RKO (cell line): Measurements from ENCODE around the gene STRN3.
"Not testable (repeated sequence)": the region's sequence is repeated elsewhere in the genome, so short reads cannot be mapped to it uniquely, and the experiment has no call there.

Experiments
- DNase-seq: peaks from one replicate; pipeline ENCODE4 v3.0.0-alpha.2; 2016; ENCODE audit warnings: low spot score

STRN3 gene

GRCh38 chr14:31036552-31036951, 10.4 kb upstream of the STRN3 start:
- DNase-seq, result no peak

GRCh38 chr14:31030469-31030868, 4.3 kb upstream of the STRN3 start:
- DNase-seq, result no peak

DNA sequence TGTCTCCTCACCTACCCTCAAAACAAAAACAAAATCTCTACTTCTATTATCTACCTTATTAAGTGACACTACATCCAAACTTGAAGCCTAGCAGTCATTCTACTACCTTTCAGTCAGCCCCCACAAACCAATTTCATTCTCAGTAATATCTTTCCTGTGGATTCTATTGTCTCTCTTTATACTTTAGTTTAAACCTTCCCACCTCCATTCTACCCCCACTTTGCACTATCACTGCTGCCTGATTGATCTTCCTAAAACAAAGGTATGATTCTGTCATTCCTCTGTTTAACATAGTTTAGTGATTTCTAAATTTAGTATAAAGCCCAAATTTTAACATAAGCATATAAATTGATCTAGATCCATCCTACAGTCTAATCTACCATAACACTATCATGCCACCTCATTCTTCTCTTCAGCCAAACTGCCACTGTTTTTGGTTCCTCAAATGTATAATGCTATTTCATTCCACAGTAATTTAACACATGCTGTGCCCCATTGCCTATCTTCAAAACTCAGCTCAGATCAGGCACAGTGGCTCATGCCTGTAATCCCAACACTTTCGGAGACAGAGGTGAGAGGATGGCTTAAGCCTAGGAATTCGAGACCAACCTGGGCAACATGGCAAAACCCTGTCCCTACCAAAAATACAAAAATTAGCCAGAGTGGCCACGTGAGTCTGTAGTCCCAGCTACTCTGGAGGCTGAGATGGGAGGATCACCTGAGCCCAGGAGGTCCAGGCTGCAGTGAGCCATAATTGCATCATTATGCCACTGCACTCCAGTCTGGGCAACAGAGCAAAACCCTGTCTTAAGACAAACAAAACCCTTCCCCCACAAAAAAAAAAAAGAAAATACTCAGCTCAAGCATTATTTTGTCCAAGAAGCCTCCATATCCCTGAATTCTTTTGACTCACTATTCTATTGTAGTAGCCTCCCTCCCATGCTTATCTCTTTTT, 3.1 kb upstream of the STRN3 start:
- DNase-seq, result no peak

DNA sequence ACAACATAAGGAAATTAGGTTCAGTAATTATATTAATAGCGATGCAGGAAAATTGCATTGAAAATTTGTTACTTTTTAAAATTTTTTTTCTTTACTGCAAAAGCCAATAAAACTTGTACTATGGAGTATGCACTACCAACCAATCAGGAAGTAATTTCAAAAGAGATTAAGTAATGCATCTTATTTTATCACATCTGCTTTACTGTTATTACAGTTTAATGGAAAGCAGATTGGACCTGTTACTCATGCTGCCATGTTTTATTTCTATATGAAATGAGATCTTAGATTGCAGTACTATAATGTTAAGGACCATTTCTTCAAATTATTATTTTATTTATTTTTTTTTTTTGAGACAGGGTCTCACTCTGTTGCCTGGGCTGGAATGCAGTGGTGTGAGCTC, 1.7 kb upstream of the STRN3 start:
- DNase-seq, result no peak

DNA sequence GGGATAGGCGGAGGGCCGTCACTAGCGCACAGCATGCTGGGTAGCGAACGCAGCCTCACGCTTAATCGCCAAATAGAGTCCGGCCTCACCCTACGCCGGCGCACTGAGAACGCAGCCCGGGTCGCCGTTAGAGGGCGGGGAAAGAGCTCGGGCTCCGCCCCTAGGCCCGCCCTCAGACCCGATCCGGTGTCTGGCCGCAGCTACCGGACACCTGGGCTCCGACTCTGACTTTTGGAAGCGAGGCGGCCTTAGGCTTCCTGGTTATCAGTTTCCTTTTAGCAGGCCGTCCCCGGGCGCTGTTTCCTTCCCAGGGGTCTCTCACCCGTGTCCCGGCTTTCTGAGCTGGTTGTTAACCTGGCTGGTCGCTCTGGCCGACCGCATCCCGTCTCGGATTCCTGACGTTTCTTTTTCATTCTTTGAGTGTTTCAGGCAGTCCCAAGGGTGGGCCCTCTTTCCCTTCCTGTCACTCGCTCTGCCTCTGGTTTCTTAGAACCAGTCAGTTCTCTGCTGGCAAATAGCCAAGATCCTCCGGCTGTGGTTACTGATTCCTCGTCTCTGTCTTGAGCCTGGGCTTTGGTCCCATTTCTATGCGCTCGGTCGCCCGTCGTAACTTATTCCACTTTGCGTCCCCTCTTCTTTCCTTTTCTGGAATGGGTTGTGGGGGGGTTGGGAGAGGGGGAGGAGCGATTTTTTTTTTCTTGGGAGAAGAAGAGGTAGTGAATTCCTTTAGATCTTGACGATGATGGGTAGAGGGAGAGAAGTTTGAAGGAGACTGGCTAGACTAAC, 464 bp upstream of the STRN3 start:
- DNase-seq, result peak; percentile 96

DNA sequence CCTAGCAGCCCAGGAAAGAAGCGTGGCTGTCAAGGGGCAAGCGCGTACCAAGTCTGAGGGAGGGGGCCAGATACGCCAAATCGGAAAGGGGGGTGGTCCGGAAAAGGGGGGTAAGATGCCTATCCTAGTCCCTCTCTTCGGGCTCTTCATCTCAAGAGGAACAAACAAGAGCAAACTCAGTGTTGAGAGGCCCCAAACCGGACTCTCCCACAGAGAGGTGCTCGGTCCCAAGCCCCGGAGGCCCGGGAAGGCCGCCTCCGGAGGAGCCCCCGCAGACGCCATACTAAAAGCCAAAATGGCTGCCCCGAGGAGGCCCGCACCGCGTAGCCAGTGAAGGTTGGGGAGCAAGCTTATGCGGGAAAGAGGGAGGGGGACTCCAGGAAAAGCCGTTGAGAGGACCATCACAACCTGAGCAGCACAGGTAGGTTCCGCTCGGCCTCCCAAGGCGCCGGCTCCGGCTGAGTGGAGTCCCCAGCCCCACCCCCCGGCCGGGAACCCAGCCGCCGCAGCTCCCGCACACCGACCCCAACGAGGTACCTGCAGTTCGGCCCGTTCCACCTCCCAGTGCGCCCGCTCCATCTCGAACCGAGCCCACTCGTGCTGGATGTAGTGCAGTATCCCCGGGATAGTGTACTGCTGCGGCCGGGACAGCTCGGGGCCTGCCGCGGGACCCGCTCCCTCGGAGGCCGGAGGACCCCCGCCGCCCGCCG, 657 bp downstream of the STRN3 start, which contains the start of gene AP4S1:
TSS of gene AP4S1 (plus strand) at position 283 of the 710 bp plus-strand sequence. CDS start 40,548 bp downstream, outside the sequence.
- peak; percentile 33 for DNase-seq

- peak; percentile 79 for DNase-seq
These were observed 1.4 kb downstream of the STRN3 start for GRCh38 chr14:31024577-31025366.

DNA sequence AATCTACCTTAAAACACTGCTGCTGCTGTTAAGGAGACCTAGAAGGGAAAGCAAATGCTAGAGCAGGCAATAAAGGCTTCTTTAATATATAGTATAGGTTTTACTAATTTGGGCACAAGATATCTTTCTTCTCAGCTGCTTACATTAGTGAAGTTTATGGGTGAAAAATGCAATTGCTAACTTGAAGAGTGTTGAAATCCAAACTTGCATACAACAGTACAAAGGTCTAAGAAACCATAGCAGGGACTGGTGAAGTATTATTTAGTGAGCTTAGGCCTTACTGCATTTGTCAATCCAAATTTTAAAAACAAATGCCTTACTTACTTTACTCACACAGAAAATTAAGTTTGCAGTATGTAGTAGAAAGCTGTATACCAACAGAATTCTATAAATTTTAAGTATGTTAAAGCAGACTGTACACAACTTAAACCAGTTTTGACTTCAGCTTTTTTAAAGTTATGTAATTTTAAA, 2.1 kb downstream of the STRN3 start:
- peak; percentile 12 for DNase-seq

DNA sequence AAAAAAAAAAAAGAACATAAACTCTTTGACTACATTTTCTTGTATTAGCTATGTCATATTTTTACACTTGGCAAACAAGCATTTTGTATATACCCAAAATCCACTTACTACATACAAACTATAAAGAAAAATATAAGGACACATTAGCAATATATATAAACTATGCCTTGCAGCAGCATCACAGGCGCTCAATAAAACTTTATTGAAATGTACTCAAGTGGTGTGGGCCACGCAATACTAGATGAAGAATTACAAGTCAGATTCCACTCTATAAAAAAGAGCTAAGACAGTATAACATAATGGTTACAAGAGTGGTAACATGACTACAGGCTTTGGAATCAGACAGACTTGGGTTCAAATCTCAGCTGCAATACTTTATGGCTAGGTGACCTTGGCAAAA, 3.8 kb downstream of the STRN3 start:
- DNase-seq, result no peak

DNA sequence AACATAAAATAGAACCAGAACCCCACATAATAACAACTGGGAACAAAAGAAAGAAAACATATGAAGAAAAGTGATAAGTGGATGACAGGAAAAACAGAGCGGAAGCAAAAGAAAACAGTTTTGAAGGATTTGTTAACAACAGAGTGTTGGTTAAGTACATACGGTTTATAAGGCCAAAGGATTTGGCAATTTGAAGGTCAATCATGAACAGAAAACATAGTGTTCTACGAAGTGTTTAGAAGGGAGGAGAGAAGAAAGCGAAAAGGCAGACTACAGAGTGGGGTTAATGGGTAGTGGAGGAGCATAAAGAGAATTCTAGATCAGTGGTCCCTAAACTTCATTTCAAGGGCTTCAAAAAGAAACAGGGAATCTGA, 4.6 kb downstream of the STRN3 start:
- no peak for DNase-seq

GRCh38 chr14:31020834-31021575, 5.2 kb downstream of the STRN3 start:
- DNase-seq, result no peak

- DNase-seq, result no peak
These were observed 8.0 kb downstream of the STRN3 start for GRCh38 chr14:31018057-31018645.

DNA sequence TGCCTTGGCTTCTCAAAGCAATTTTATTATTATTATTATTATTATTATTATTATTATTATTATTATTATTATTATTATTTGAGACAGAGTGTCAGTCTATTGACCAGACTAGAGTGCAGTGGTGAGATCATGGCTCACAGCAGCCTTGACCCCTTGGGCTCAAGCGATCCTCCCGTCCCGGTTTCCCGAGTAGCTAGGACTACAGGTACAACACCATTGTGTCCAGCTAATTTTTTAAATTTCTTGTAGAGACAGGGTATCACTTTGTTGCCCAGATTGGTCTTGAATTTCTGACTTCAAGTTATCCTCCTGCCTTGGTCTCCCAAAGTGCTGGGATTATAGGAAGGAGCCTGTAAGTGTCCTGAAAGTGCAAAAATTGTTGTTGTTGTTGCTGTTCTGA, 12.3 kb downstream of the STRN3 start:
- no peak for DNase-seq

GRCh38 chr14:31010935-31011334, 15.2 kb downstream of the STRN3 start:
- no peak for DNase-seq

- DNase-seq, result no peak
These were observed 16.2 kb downstream of the STRN3 start for GRCh38 chr14:31009836-31010574.

DNA sequence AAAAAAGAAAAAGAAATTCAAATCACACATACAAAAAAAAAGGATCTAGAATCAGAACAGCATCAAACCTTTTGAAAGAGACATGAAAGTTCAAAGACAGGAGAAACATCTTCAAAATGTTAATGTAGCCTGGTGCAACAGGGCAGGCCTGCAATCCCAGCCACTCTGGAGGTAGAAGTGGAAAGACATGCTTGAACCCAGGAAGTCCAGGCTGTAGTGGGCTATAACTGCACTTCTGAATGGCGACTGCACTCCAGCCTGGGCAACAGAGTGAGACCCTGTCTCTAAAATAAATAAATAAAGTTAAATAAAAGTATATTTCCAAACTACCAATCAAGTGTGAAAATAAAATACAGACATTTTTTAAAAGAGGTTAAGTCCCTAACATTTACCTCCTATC, 19.5 kb downstream of the STRN3 start:
- no peak for DNase-seq

- DNase-seq, result not testable (repeated sequence)
These were observed 22.2 kb downstream of the STRN3 start for GRCh38 chr14:31004007-31004406.

- no peak for DNase-seq
These were observed 22.9 kb downstream of the STRN3 start for GRCh38 chr14:31003284-31003683.

GRCh38 chr14:31001339-31001658, 24.9 kb downstream of the STRN3 start:
- no peak for DNase-seq
